Effector memory CD8-positive, alpha-beta T cell (primary cell): ENCODE results near the gene PTPRM.
"Not testable (repeated sequence)": the region's sequence is repeated elsewhere in the genome, so short reads cannot be mapped to it uniquely, and the experiment has no call there.

Experiments
- ATAC-seq: fragments of 150-1000 bp; cut with Tn5 transposase; replicated peaks from 2 replicates; pipeline ENCODE4 v1.10.0; 2021; ENCODE audit warnings: mild to moderate bottlenecking, moderate library complexity
- DNase-seq, 3 experiments: peaks; one replicate each; pipeline ENCODE4 v3.0.0; 2021
- H3K27ac Mint-ChIP-seq, 2 donors: one replicate each; pipeline ENCODE4 v1.8.0; 2022; ENCODE audit warnings: mild to moderate bottlenecking in 2 of 2, mixed read lengths in 2 of 2, moderate library complexity in 2 of 2
- H3K27me3 Mint-ChIP-seq, 2 donors: one replicate each; pipeline ENCODE4 v1.8.0; 2022; ENCODE audit warnings: mixed read lengths in 2 of 2
- H3K36me3 Mint-ChIP-seq: one replicate; pipeline ENCODE4 v1.8.0; 2022; ENCODE audit warnings: mild to moderate bottlenecking, moderate library complexity, mixed read lengths; ENCODE audit not compliant: insufficient read depth
- H3K4me1 Mint-ChIP-seq, 2 donors: one replicate each; pipeline ENCODE4 v1.8.0; 2022; ENCODE audit warnings: low read depth in 2 of 2, mixed read lengths in 2 of 2
- H3K4me3 Mint-ChIP-seq, 2 donors: one replicate each; pipeline ENCODE4 v1.8.0; 2022; ENCODE audit warnings: mild to moderate bottlenecking in 2 of 2, mixed read lengths in 2 of 2, moderate library complexity in 2 of 2
- H3K9me3 Mint-ChIP-seq, 2 donors: one replicate each; pipeline ENCODE4 v1.8.0; 2022; ENCODE audit warnings: mixed read lengths in 2 of 2

The PTPRM gene

DNA sequence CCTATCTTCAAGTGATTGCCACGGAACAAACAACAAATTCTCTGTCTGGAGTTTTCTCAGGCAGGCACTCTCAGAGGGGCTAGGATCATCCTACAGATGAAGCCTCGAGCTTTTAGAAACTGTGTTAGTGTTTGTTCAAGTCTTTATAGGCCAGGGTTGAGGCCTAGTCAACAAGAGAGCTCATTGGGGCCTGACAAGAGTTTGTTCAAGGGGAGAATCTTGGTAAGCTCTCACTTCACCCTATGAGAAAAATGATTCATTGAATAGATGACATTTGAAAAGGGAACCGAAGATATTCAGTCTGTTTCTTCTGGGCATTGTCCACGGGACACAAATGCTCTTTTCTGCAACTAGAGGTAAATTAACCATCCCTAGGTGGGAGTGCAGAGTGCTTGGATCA lies 476.9 kb downstream of the PTPRM start:
- Mint-ChIP-seq H3K36me3 (peaks cover 2% of the 10 kb centered on the region), H3K4me3 (no peak overlapping the region), H3K9me3 (peaks cover 0 to 2% of the 10 kb centered on the region in 2 donors), H3K27ac (peak overlapping the region; percentile 60 to 89), H3K27me3 (no peaks in the 10 kb centered on the region), H3K4me1 (peaks cover 6 to 24% of the 10 kb centered on the region in 2 donors)
- ATAC-seq: no peak
- DNase-seq: no peak

DNA sequence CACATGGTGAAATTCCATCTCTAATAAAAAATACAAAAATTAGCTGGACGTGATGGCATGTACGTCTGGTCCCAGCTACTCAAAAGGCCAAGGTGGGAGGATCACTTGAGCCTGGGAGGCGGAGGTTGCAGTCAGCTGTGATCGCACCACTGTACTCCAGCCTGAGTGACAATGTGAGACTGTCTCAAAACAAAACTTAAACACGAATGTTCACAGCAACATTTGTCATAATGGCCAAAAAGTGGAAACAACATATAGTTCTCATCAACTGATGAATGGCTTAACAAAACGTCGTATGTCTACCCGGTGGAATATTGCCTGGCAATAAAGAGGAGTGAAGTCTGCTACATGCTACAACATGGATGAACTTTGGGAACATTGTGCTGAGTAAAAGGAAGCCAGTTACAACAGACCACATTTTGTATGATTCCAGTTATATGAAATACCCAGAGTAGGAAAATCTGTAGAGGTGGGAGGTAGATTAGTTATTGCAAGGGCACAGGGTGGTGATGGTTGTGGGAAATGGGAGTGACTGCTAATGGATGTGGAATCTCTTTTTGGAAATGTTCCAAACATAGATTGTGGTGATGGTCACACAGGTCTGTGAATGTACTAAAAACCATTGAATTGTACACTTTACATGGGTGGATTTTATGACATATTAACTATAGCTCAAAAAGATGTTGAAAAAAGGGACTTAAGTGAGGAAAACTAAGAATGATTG lies 478.2 kb downstream of the PTPRM start:
- Mint-ChIP-seq H3K4me3 (peak overlapping the region in 1 of 2 donors; percentile 4), H3K27ac (peak overlapping the region in 1 of 2 donors; percentile 89), H3K9me3 (peaks cover 0 to 2% of the 10 kb centered on the region in 2 donors), H3K4me1 (peaks cover 9 to 26% of the 10 kb centered on the region in 2 donors), H3K27me3 (no peaks in the 10 kb centered on the region), H3K36me3 (peaks cover 2% of the 10 kb centered on the region)
- DNase-seq: no peak
- no peak for ATAC-seq

DNA sequence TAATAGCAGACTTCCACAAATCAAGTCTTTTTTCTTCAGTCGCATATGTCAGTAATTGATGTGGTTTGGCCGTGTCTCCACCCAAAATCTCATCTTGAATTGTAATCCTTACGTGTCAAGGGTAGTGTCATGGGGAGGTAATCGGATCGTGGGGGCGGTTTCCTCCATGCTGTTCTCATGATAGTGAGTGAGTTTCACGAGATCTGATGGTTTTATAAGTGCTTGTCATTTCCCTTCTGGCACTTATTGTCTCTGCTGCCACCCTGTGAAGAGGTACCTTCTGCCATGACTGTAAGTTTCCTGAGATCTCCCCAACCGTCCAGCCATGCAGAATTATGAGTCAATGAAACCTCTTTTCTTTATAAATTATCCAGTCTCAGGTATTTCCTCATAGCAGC lies 478.8 kb downstream of the PTPRM start:
- Mint-ChIP-seq H3K27me3 (no peaks in the 10 kb centered on the region), H3K4me3 (peak overlapping the region in 1 of 2 donors; percentile 4), H3K4me1 (peaks cover 14 to 29% of the 10 kb centered on the region in 2 donors), H3K27ac (peak overlapping the region in 1 of 2 donors; percentile 89), H3K9me3 (peaks cover 0 to 2% of the 10 kb centered on the region in 2 donors), H3K36me3 (peaks cover 2% of the 10 kb centered on the region)
- DNase-seq: peak in 2 of 3 experiments; percentile 4 to 27
- peak; percentile 64 for ATAC-seq

DNA sequence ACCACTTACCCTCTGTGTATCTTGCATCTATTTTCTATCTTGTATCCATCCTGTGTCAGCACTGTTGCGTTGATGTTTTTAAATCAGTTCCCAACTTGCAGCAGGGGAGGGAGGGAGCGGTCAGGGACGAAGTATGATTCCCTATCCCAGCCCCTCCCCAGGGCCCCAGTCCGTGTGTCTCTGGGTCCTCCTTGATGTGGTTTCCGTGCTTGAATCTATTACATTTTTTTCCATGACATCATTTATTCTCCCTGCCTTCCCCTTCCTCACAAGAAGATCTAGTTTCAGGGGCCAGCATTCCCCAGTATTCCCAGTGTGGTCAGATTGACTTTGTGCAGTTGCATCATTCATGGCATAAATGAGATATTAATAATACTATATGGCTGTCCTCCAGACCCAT lies 479.3 kb downstream of the PTPRM start:
- Mint-ChIP-seq H3K9me3 (peaks cover 0 to 2% of the 10 kb centered on the region in 2 donors), H3K36me3 (peaks cover 4% of the 10 kb centered on the region), H3K27ac (peak overlapping the region in 1 of 2 donors; percentile 89), H3K27me3 (no peaks in the 10 kb centered on the region), H3K4me3 (peak overlapping the region in 1 of 2 donors; percentile 4), H3K4me1 (peaks cover 14 to 35% of the 10 kb centered on the region in 2 donors)
- ATAC-seq (no peak), DNase-seq (no peak)

DNA sequence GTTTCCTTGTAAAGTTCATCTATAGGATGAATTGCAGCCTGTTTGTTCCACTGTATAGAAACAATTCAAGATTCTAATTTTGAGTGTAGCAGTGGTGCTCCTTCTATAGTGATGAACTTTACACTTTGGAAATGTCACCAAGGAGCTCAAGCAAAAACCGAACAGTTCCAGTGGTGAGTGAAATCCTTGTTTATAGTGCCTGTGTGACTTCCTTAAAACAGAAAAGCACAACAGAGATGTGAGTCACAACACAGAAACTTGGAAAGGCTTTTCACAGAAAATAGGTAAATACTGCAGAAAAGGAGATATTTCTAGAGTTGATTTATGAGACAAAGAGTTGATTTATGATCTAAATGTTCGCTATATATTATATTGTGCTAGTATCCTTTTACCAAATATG lies 482.0 kb downstream of the PTPRM start:
- Mint-ChIP-seq H3K4me3 (no peak overlapping the region), H3K27ac (no peak overlapping the region), H3K36me3 (peaks cover 6% of the 10 kb centered on the region), H3K27me3 (no peaks in the 10 kb centered on the region), H3K4me1 (peaks cover 19 to 37% of the 10 kb centered on the region in 2 donors), H3K9me3 (no peaks in the 10 kb centered on the region)
- ATAC-seq: no peak
- no peak for DNase-seq

DNA sequence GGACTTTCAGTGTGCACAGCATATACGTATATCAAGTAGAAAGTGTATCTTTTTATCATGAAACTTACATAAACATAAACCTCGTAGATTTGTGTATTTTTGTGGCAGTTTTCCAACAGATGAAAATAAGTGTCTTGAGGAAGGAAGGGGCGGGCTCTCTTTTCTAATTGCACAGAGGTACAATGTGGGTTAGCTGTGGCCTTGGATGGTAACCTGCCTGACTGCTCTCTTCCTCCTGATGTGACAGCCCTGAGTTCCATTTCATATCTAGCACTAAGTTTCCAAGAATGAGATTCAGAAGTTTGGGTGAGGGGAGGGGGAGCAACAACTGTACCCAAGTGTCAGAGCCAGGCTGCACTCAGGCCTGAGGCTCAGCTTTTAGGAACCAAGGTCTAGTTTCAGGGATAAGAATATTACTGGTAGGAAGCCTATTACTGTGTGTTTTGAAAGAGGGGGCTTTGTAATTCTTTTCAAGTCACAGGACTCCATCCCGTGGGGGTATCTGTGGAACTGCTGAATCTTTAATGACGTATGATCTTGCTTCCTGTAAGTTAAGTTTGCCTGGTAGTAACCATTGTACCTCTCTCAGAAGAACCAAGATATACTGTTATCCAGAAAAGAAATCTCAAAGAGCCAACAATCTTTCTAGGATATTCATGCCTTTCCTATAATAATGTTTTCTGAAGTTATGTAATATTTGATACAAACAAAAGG lies 483.7 kb downstream of the PTPRM start:
- Mint-ChIP-seq H3K36me3 (peaks cover 3% of the 10 kb centered on the region), H3K27me3 (no peaks in the 10 kb centered on the region), H3K27ac (peak overlapping the region; percentile 80 to 90), H3K4me3 (no peak overlapping the region), H3K4me1 (peaks cover 15 to 28% of the 10 kb centered on the region in 2 donors), H3K9me3 (no peaks in the 10 kb centered on the region)
- ATAC-seq: peak; percentile 28
- DNase-seq: no peak

DNA sequence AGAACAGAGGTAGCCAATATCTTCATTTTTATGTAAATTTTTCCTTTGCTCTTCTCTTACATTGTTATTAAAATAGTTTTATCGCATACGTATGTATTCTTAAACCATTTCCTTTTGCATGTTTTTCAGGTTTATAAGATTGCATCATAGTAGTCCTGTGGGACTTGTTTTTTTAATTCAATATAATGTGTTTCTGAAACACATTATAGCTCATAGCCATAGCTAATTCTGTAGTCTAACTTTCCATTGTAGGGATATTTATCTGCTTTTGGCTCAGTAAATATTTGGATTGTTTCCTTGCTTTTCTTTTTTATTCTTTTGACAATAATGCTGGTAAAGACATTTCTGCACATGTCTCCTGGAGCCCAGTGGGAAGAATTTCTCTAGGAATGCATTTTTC lies 484.3 kb downstream of the PTPRM start:
- H3K27ac Mint-ChIP-seq: peak overlapping the region; percentile 80 to 90
- no peaks in the 10 kb centered on the region for H3K27me3 Mint-ChIP-seq
- H3K36me3 Mint-ChIP-seq: peaks cover 3% of the 10 kb centered on the region
- peaks cover 15 to 28% of the 10 kb centered on the region in 2 donors for H3K4me1 Mint-ChIP-seq
- DNase-seq (no peak), ATAC-seq (no peak)
- peak overlapping the region in 1 of 2 donors; percentile 34 for H3K4me3 Mint-ChIP-seq
- H3K9me3 Mint-ChIP-seq: no peaks in the 10 kb centered on the region

DNA sequence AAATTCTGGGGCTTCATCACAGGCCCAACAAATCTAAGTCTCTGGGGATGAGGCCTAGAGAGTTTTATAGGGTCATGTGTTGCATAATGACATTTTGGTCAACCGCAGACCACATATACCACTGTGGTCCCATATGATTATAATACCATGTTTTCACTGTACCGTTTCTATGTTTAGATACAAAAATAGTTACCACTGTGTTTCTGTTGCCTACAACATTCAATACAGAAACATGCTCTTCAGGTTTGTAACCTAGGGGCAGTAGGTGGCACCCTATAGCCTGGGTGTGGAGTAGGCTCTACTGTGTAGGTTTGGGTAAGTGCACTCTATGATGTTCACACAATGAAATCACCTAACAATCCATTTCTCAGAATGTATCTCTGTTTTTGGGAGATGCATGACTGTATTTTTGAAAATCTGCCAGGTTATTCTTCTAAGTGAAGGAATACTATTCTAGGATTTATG lies 485.2 kb downstream of the PTPRM start:
- H3K27me3 Mint-ChIP-seq: no peaks in the 10 kb centered on the region
- DNase-seq (peak; percentile 22 to 32 (median 28)), ATAC-seq (peak; percentile 93)
- peaks cover 15 to 28% of the 10 kb centered on the region in 2 donors for H3K4me1 Mint-ChIP-seq
- H3K36me3 Mint-ChIP-seq: peaks cover 3% of the 10 kb centered on the region
- H3K27ac Mint-ChIP-seq: peak overlapping the region; percentile 80 to 90
- H3K4me3 Mint-ChIP-seq: peak overlapping the region in 1 of 2 donors; percentile 34
- no peaks in the 10 kb centered on the region for H3K9me3 Mint-ChIP-seq

DNA sequence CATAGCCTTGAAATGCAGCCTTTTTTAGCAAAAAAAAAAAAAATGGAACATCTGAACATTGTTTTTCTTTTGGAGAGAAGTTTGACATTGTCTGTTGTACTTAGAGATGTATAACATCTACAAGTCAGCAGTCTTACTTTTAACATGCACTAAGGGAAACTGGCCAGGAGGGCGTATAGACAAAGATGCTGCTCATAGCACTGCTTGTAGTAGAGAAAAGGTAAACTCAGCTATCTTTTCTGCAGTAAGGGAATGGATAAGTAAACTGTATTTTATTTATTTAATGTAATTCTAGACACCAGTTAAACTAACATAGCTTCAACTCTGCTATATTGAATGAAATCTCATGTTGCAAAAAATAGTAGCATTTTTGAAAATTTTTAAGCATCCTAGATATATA lies 489.6 kb downstream of the PTPRM start:
- Mint-ChIP-seq H3K27ac (no peak overlapping the region), H3K4me3 (no peak overlapping the region), H3K27me3 (no peaks in the 10 kb centered on the region), H3K9me3 (no peaks in the 10 kb centered on the region), H3K4me1 (peaks cover 6 to 10% of the 10 kb centered on the region in 2 donors), H3K36me3 (no peaks in the 10 kb centered on the region)
- ATAC-seq (no peak), DNase-seq (no peak)

DNA sequence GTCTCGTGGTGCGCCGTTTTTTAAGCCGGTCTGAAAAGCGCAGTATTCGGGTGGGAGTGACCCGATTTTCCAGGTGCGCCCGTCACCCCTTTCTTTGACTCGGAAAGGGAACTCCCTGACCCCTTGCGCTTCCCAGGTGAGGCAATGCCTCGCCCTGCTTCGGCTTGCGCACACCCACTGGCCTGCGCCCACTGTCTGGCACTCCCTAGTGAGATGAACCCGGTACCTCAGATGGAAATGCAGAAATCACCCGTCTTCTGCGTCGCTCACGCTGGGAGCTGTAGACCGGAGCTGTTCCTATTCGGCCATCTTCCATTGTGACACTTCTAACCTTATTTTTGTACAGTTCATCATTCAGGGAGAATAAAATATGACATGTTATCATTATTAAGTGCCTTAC lies 496.0 kb downstream of the PTPRM start:
- H3K27me3 Mint-ChIP-seq, H3K4me1 Mint-ChIP-seq, DNase-seq, ATAC-seq, H3K36me3 Mint-ChIP-seq, H3K9me3 Mint-ChIP-seq, H3K27ac Mint-ChIP-seq: not testable (repeated sequence)
- peak overlapping the region in 1 of 2 donors; percentile 42 for H3K4me3 Mint-ChIP-seq

DNA sequence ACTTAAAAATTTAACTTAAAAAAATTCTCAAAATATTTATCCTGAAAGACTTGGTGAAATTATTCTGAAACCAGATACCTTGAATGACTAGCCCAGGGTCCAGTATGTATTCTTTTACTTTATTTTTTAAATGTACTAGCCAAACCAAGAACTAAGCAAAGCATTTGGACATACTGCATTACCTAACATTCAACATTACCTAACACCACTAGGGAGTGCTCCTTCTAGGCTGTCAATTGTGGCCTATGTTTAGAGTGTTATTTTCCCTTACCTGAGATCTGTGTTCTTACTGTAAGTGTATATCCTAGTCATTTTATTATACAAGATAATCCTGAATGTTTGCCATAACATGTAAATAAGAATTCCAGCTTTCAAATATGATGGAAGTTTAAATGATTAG lies 496.6 kb downstream of the PTPRM start:
- DNase-seq: no peak
- Mint-ChIP-seq H3K4me3 (peak overlapping the region in 1 of 2 donors; percentile 42), H3K36me3 (no peaks in the 10 kb centered on the region), H3K27ac (no peak overlapping the region), H3K4me1 (no peaks in the 10 kb centered on the region), H3K9me3 (no peaks in the 10 kb centered on the region), H3K27me3 (no peaks in the 10 kb centered on the region)
- ATAC-seq: no peak

DNA sequence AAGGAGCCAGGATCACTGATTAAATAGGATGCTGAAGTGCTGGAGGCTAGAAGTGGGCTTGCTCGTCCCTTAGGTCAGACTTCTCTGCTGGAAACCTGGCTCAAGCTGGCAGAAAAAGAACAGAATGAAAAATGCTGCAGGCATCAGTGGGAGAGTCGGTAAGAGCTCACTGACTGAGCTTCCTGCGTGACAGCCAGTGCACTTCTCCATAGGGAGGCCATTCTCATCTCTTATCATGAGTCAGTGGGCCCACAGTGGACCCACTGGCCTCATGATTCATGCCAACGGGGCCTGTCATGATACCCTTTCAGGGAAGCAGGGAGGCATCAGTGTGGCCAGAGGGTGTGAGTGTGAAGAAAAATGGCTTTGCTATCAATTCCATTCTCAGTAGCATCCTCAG lies 498.2 kb downstream of the PTPRM start:
- Mint-ChIP-seq H3K27me3 (no peaks in the 10 kb centered on the region), H3K9me3 (no peaks in the 10 kb centered on the region), H3K27ac (no peak overlapping the region), H3K4me1 (no peaks in the 10 kb centered on the region), H3K4me3 (no peak overlapping the region), H3K36me3 (no peaks in the 10 kb centered on the region)
- ATAC-seq: no peak
- no peak for DNase-seq

DNA sequence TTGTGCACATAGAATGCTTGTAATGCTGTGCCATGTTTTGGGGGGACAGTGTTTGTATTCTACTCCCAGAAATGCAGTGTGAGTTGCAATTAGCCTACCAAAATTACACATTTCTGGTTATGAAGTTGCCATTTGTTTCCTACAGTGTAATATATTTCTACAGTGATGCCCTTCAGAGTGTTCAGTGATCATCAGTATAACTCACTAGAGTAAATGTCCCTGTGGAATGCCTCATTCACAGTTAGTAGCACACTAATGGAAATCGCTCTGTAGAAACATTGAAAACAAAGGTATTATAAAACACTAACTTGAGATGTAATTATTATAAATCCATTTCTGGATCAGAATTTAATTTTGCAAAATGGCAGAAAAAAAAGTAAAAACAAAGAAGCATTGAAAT lies 498.7 kb downstream of the PTPRM start:
- Mint-ChIP-seq H3K27me3 (no peaks in the 10 kb centered on the region), H3K4me3 (no peak overlapping the region), H3K4me1 (no peaks in the 10 kb centered on the region), H3K36me3 (no peaks in the 10 kb centered on the region), H3K9me3 (no peaks in the 10 kb centered on the region), H3K27ac (no peak overlapping the region)
- ATAC-seq (no peak), DNase-seq (no peak)

DNA sequence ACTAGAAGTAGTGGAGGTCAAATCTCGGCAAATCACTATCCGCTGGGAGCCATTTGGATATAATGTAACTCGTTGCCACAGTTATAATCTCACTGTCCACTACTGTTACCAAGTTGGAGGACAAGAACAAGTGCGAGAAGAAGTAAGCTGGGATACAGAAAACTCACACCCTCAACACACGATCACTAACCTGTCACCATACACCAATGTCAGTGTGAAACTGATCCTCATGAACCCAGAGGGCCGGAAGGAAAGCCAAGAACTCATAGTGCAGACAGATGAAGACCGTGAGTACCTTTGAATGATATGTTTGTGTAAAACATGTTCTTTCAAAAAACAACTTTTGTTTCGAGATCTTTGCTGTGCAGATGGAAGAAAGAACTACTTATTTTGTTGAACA lies 502.6 kb downstream of the PTPRM start:
- Mint-ChIP-seq H3K9me3 (no peaks in the 10 kb centered on the region), H3K27ac (no peak overlapping the region), H3K4me3 (no peak overlapping the region), H3K36me3 (no peaks in the 10 kb centered on the region), H3K27me3 (no peaks in the 10 kb centered on the region), H3K4me1 (peaks cover 0 to 5% of the 10 kb centered on the region in 2 donors)
- no peak for ATAC-seq
- no peak for DNase-seq
